ENCODE data around the gene ETS1. TPM values are rescaled to one million over a fixed set of nuclear protein-coding genes. Genes with fewer than 3 reads are reported as not detected.

ETS1 gene
- total and polyA plus RNA-seq, 2 experiments from 2014 or later: 25.6 to 52.6 TPM

- TF ChIP-seq, protein P1, sequence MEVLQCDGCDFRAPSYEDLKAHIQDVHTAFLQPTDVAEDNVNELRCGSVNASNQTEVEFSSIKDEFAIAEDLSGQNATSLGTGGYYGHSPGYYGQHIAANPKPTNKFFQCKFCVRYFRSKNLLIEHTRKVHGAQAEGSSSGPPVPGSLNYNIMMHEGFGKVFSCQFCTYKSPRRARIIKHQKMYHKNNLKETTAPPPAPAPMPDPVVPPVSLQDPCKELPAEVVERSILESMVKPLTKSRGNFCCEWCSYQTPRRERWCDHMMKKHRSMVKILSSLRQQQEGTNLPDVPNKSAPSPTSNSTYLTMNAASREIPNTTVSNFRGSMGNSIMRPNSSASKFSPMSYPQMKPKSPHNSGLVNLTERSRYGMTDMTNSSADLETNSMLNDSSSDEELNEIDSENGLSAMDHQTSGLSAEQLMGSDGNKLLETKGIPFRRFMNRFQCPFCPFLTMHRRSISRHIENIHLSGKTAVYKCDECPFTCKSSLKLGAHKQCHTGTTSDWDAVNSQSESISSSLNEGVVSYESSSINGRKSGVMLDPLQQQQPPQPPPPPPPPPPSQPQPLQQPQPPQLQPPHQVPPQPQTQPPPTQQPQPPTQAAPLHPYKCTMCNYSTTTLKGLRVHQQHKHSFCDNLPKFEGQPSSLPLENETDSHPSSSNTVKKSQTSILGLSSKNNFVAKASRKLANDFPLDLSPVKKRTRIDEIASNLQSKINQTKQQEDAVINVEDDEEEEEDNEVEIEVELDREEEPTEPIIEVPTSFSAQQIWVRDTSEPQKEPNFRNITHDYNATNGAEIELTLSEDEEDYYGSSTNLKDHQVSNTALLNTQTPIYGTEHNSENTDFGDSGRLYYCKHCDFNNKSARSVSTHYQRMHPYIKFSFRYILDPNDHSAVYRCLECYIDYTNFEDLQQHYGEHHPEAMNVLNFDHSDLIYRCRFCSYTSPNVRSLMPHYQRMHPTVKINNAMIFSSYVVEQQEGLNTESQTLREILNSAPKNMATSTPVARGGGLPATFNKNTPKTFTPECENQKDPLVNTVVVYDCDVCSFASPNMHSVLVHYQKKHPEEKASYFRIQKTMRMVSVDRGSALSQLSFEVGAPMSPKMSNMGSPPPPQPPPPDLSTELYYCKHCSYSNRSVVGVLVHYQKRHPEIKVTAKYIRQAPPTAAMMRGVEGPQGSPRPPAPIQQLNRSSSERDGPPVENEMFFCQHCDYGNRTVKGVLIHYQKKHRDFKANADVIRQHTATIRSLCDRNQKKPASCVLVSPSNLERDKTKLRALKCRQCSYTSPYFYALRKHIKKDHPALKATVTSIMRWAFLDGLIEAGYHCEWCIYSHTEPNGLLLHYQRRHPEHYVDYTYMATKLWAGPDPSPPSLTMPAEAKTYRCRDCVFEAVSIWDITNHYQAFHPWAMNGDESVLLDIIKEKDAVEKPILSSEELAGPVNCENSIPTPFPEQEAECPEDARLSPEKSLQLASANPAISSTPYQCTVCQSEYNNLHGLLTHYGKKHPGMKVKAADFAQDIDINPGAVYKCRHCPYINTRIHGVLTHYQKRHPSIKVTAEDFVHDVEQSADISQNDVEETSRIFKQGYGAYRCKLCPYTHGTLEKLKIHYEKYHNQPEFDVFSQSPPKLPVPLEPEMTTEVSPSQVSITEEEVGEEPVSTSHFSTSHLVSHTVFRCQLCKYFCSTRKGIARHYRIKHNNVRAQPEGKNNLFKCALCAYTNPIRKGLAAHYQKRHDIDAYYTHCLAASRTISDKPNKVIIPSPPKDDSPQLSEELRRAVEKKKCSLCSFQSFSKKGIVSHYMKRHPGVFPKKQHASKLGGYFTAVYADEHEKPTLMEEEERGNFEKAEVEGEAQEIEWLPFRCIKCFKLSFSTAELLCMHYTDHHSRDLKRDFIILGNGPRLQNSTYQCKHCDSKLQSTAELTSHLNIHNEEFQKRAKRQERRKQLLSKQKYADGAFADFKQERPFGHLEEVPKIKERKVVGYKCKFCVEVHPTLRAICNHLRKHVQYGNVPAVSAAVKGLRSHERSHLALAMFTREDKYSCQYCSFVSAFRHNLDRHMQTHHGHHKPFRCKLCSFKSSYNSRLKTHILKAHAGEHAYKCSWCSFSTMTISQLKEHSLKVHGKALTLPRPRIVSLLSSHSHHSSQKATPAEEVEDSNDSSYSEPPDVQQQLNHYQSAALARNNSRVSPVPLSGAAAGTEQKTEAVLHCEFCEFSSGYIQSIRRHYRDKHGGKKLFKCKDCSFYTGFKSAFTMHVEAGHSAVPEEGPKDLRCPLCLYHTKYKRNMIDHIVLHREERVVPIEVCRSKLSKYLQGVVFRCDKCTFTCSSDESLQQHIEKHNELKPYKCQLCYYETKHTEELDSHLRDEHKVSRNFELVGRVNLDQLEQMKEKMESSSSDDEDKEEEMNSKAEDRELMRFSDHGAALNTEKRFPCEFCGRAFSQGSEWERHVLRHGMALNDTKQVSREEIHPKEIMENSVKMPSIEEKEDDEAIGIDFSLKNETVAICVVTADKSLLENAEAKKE (CRISPR knock-in tag; IDR thresholded peaks at IDR 0.05): no peak
Observed at GRCh38 chr11:128530118-128531074, 57.0 kb downstream of the ETS1 start (continued).

- H3K36me3 Mint-ChIP-seq (ENCODE audit: low read depth): no peaks in the 10 kb centered on the region
- no peak for TF ChIP-seq CREB1 (CRISPR knock-in tag; IDR thresholded peaks at IDR 0.05; ENCODE audit: low read depth)
- no peaks in the 10 kb centered on the region for H3K27me3 ChIP-seq (ENCODE audit: insufficient read depth)
- no peak for ATAC-seq
- H3K27ac ChIP-seq (ENCODE audit: low read depth): no peak overlapping the region
- H3K4me3 ChIP-seq: no peak overlapping the region
- H3K4me1 ChIP-seq (ENCODE audit: insufficient read depth): peaks cover 60% of the 10 kb centered on the region
- no peak for DNase-seq (ENCODE audit: low spot score)
- no peak overlapping the region for H3K4me2 ChIP-seq
- no peaks in the 10 kb centered on the region for H3K36me3 ChIP-seq (ENCODE audit: insufficient read depth)
- peaks cover 56% of the 10 kb centered on the region for H3K4me1 Mint-ChIP-seq
- H3K79me2 ChIP-seq (replicated peaks; ENCODE audit: insufficient read depth): peaks cover 33% of the 10 kb centered on the region; the same call in 1 of the 2 replicates
- H3F3A ChIP-seq (replicated peaks; ENCODE audit: low read depth): no peaks in the 10 kb centered on the region; the same call in 1 of the 2 replicates
- no peak overlapping the region for H3K27ac Mint-ChIP-seq
- no peaks in the 10 kb centered on the region; the same call in none of the 2 replicates for H4K20me1 ChIP-seq (replicated peaks; ENCODE audit: insufficient read depth)
- H3K9me2 ChIP-seq (ENCODE audit: insufficient read depth): no peaks in the 10 kb centered on the region
- H3K4me3 Mint-ChIP-seq: no peak overlapping the region
- no peak overlapping the region for H2AFZ ChIP-seq
- H3K27me3 Mint-ChIP-seq (ENCODE audit: insufficient read depth, low read depth, poor library complexity): peaks cover 12% of the 10 kb centered on the region
- H3K9me3 Mint-ChIP-seq: no peaks in the 10 kb centered on the region
Observed at GRCh38 chr11:128528294-128528693, 59.1 kb downstream of the ETS1 start.
